Measurements from ENCODE around the gene FPGS.
A peak's percentile ranks its signal among the peaks of the same experiment; 100 is the strongest.

GRCh38 chr9:127778280-127779135 is 24.2 kb upstream of the FPGS start, which contains the start of gene SH2D3C:
- TF ChIP-seq CTCF (IDR thresholded peaks at IDR 0.05) (no peak), POLR2A (IDR thresholded peaks at IDR 0.05) (peak in 1 of 2 donors; percentile 25)
